Suprapubic skin (tissue), 3 donors: ENCODE measurements around the gene ST7.

ENCODE experiments used
- POLR2A ChIP-seq, 2 donors: fragments of 450-650 bp; IDR thresholded peaks; one replicate each; pipeline ENCODE4 v1.6.1; 2017; ENCODE audit warnings: antibody characterized with exemption in 2 of 2, mild to moderate bottlenecking in 2 of 2, moderate library complexity in 2 of 2
- TF ChIP-seq, protein P1 (sequence below), 2 donors: fragments of 200-600 bp in 1 of 2; fragments of 450-650 bp in 1 of 2; sonication (generic) in 1 of 2; IDR thresholded peaks; one replicate each; pipeline ENCODE4 v1.5.1; 2016 to 2019; ENCODE audit warnings: antibody characterized with exemption in 2 of 2, mild to moderate bottlenecking in 1 of 2, moderate library complexity in 1 of 2

DNA sequence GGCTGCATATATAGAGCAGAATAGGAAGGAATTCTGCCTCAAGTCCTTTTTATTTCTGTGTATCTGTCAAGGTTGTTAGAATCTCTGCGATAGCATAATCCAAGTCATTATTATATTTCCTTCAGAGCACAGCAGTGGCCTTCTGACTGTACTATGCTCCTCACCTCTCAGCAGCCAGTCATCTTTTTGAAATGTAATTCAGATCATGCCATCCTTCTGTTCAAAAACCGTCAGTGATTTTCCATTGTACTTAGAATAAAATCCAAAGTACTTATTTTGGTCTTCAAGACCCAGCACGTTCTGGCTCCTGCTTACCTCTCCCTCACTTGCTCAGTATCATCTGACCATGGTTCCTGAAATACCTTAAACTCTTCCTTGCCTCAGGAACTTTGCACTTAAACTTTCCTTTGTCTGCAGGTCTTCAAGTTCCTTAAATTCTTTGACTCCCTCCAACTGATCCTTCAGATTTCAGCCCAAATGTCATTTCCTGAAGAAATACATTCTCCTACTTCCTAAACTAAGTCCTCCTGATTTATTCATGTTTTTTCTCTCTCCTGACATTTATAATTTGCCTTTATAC is 112.4 kb downstream of the ST7 start:
- TF ChIP-seq, protein P1, sequence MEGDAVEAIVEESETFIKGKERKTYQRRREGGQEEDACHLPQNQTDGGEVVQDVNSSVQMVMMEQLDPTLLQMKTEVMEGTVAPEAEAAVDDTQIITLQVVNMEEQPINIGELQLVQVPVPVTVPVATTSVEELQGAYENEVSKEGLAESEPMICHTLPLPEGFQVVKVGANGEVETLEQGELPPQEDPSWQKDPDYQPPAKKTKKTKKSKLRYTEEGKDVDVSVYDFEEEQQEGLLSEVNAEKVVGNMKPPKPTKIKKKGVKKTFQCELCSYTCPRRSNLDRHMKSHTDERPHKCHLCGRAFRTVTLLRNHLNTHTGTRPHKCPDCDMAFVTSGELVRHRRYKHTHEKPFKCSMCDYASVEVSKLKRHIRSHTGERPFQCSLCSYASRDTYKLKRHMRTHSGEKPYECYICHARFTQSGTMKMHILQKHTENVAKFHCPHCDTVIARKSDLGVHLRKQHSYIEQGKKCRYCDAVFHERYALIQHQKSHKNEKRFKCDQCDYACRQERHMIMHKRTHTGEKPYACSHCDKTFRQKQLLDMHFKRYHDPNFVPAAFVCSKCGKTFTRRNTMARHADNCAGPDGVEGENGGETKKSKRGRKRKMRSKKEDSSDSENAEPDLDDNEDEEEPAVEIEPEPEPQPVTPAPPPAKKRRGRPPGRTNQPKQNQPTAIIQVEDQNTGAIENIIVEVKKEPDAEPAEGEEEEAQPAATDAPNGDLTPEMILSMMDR (IDR thresholded peaks at IDR 0.05) = no peak
- no peak for TF ChIP-seq POLR2A (IDR thresholded peaks at IDR 0.05)
